ENCODE results near the gene ZNF554.

Gene ZNF554

GRCh38 chr19:2819540-2820111, at the start of gene ZNF554:
ZNF554 (plus strand) TSS chr19:2819868; CDS start chr19:2820072, 204 bp downstream.
- H3K4me3 Mint-ChIP-seq: peak within 1 kb of the TSS; percentile 84
- DNase-seq: peak; percentile 99
- peaks cover 3% of the 10 kb centered on the region for H3K36me3 Mint-ChIP-seq (ENCODE audit: low read depth)
- peak within 1 kb of the TSS; percentile 59 for H3K27ac Mint-ChIP-seq
- H3K9me3 Mint-ChIP-seq: no peaks in the 10 kb centered on the region
- H3K27me3 Mint-ChIP-seq: no peaks in the 10 kb centered on the region
- peaks cover 7% of the 10 kb centered on the region for H3K4me1 Mint-ChIP-seq
- ATAC-seq: peak; percentile 90

- no peak for ATAC-seq
- Mint-ChIP-seq H3K4me3 (no peak overlapping the region), H3K4me1 (peaks cover 20% of the 10 kb centered on the region), H3K27ac (no peak overlapping the region), H3K27me3 (no peaks in the 10 kb centered on the region), H3K36me3 (ENCODE audit: low read depth) (peaks cover 9% of the 10 kb centered on the region), H3K9me3 (no peaks in the 10 kb centered on the region)
- no peak for DNase-seq
These were observed 49.3 kb upstream of the ZNF554 start for GRCh38 chr19:2770055-2771013.

DNA sequence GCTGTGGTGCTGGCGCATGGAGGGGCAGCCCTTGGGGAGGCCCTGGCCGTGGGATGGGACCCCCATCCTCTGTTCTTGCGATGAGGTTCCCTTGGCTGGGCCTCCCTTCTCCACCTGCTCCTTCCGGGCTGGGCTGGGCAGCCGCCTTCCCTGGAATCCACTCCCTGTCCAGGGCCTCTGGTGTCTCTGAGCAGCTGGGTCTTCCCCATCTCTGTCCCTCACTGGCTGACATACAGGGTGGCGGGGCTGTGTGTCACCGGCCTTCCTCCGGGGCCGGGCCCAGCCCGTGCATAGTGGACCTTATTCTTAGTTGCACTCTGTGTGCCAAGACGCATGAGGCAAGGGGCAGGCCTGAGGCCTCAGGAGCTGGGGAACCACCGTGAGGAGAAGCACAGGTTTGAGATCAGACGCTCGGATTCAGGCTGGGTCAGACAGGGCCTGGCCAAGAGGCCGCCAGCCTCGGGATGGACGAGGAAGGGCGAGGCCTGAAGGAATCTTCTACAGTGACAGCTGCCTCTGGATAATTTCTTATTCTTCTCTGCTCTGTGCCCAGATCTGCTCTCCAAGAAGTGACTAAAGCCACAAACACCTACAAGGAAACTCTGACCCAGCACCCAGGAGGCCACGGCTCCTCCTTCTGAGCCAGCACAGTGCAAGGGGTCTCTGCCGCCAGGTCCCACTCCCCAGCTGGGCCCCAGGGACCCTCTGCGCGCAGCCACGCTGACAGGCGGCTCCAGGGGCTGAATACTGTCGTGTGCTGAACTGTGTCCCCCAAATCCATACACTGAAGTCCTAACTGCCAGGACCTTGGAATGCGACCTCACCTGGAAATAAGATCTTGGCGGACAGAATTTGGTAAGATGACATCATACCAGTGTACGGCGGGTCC, 47.6 kb upstream of the ZNF554 start:
- no peak overlapping the region for H3K4me3 Mint-ChIP-seq
- peaks cover 33% of the 10 kb centered on the region for H3K4me1 Mint-ChIP-seq
- no peaks in the 10 kb centered on the region for H3K9me3 Mint-ChIP-seq
- DNase-seq: no peak
- no peaks in the 10 kb centered on the region for H3K27me3 Mint-ChIP-seq
- no peak overlapping the region for H3K27ac Mint-ChIP-seq
- peaks cover 17% of the 10 kb centered on the region for H3K36me3 Mint-ChIP-seq (ENCODE audit: low read depth)
- no peak for ATAC-seq

DNA sequence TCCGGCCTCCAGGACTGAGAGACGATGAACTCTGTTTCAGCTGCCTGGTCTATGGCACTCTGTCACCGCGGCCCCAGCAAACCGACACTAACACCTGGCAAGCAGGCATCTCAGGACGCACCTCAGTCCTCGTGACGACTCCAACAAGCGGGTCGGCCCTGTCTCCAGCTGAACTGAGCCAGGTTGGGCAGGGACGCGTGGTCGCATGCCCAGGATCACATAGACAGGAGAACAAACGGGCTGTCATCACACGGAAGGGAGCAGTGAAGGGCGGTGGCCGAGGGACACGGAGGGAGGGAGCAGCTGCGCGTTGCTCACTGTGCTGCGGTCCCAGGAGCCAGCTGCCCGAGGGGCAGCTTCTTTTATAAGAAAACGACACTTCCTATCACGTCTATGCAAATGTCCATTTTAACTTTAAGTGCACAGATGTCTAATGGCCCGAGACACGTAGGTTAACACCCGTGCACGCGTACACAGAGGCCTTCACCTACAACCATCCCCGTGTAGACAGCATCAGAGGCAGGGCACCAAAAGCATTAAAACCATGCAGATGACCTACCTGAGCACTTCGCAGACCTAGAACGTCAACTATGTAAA, 45.5 kb upstream of the ZNF554 start:
- Mint-ChIP-seq H3K27ac (peak overlapping the region; percentile 33), H3K36me3 (ENCODE audit: low read depth) (peaks cover 18% of the 10 kb centered on the region), H3K4me3 (no peak overlapping the region), H3K9me3 (no peaks in the 10 kb centered on the region), H3K27me3 (no peaks in the 10 kb centered on the region), H3K4me1 (peaks cover 36% of the 10 kb centered on the region)
- ATAC-seq: no peak
- no peak for DNase-seq

GRCh38 chr19:2774953-2775555, 44.6 kb upstream of the ZNF554 start:
- Mint-ChIP-seq H3K27ac (peak overlapping the region; percentile 83), H3K9me3 (no peaks in the 10 kb centered on the region), H3K4me3 (peak overlapping the region; percentile 70), H3K36me3 (ENCODE audit: low read depth) (peaks cover 19% of the 10 kb centered on the region), H3K27me3 (no peaks in the 10 kb centered on the region), H3K4me1 (peaks cover 37% of the 10 kb centered on the region)
- ATAC-seq (no peak), DNase-seq (no peak)

- H3K4me1 Mint-ChIP-seq: peaks cover 42% of the 10 kb centered on the region
- H3K36me3 Mint-ChIP-seq (ENCODE audit: low read depth): peaks cover 24% of the 10 kb centered on the region
- no peaks in the 10 kb centered on the region for H3K9me3 Mint-ChIP-seq
- no peaks in the 10 kb centered on the region for H3K27me3 Mint-ChIP-seq
- ATAC-seq (peak; percentile 83), DNase-seq (peak; percentile 83)
- peak overlapping the region; percentile 83 for H3K27ac Mint-ChIP-seq
- H3K4me3 Mint-ChIP-seq: peak overlapping the region; percentile 70
These were observed 43.9 kb upstream of the ZNF554 start for GRCh38 chr19:2775556-2776430.

GRCh38 chr19:2777952-2778683, 41.5 kb upstream of the ZNF554 start:
- H3K4me1 Mint-ChIP-seq: peaks cover 54% of the 10 kb centered on the region
- no peak overlapping the region for H3K27ac Mint-ChIP-seq
- DNase-seq (no peak), ATAC-seq (no peak)
- no peaks in the 10 kb centered on the region for H3K27me3 Mint-ChIP-seq
- peaks cover 25% of the 10 kb centered on the region for H3K36me3 Mint-ChIP-seq (ENCODE audit: low read depth)
- no peak overlapping the region for H3K4me3 Mint-ChIP-seq
- no peaks in the 10 kb centered on the region for H3K9me3 Mint-ChIP-seq

DNA sequence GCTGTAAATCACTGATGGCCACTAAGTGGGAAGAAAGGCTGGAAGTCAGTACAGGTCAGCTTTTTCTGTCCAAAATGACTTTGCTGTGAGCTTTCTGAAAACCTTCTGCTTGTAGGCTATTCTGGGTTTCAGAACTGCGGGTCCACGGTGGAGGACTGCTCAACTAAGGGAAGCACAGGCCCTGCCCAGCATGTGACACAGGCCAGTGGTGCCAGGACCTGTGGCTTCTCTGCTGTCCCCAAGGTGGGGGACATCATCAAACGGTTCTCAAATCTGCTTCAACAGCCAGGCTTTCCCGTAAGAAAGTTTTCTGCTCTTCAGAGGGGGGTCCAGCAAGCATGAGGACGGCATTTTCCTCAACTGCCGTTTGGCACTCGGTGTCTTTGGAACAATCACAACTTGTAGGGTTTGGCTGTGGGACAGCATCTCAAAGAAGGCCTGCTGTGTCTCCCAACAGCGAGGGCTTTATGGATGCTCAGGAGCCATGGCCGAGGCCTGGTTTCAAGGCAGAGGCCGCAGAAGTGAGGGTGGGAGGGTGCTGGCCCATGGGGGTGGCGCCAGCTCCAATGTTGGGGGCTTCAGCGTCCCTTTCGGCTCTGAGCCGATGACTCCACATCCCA, 40.4 kb upstream of the ZNF554 start:
- H3K4me1 Mint-ChIP-seq: peaks cover 60% of the 10 kb centered on the region
- DNase-seq (no peak), ATAC-seq (no peak)
- H3K27me3 Mint-ChIP-seq: no peaks in the 10 kb centered on the region
- H3K4me3 Mint-ChIP-seq: no peak overlapping the region
- H3K27ac Mint-ChIP-seq: no peak overlapping the region
- no peaks in the 10 kb centered on the region for H3K9me3 Mint-ChIP-seq
- H3K36me3 Mint-ChIP-seq (ENCODE audit: low read depth): peaks cover 25% of the 10 kb centered on the region

GRCh38 chr19:2780284-2780683, 39.4 kb upstream of the ZNF554 start:
- ATAC-seq: no peak
- Mint-ChIP-seq H3K27ac (peak overlapping the region; percentile 10), H3K27me3 (no peaks in the 10 kb centered on the region), H3K9me3 (no peaks in the 10 kb centered on the region), H3K4me3 (peak overlapping the region; percentile 93), H3K4me1 (peaks cover 60% of the 10 kb centered on the region), H3K36me3 (ENCODE audit: low read depth) (peaks cover 20% of the 10 kb centered on the region)
- no peak for DNase-seq

GRCh38 chr19:2782329-2782935, 37.2 kb upstream of the ZNF554 start:
- peak overlapping the region; percentile 88 for H3K27ac Mint-ChIP-seq
- H3K36me3 Mint-ChIP-seq (ENCODE audit: low read depth): peaks cover 15% of the 10 kb centered on the region
- DNase-seq (peak; percentile 21), ATAC-seq (no peak)
- H3K9me3 Mint-ChIP-seq: no peaks in the 10 kb centered on the region
- no peaks in the 10 kb centered on the region for H3K27me3 Mint-ChIP-seq
- peak overlapping the region; percentile 93 for H3K4me3 Mint-ChIP-seq
- peaks cover 59% of the 10 kb centered on the region for H3K4me1 Mint-ChIP-seq

- H3K27me3 Mint-ChIP-seq: no peaks in the 10 kb centered on the region
- peak; percentile 97 for DNase-seq
- peaks cover 63% of the 10 kb centered on the region for H3K4me1 Mint-ChIP-seq
- ATAC-seq: peak; percentile 84
- peak within 1 kb of the TSS; percentile 93 for H3K4me3 Mint-ChIP-seq
- H3K27ac Mint-ChIP-seq: peak within 1 kb of the TSS; percentile 94
- H3K9me3 Mint-ChIP-seq: no peaks in the 10 kb centered on the region
- peaks cover 20% of the 10 kb centered on the region for H3K36me3 Mint-ChIP-seq (ENCODE audit: low read depth)
These were observed 36.5 kb upstream of the ZNF554 start, which contains the start of gene SGTA for GRCh38 chr19:2782936-2783780. SGTA (minus strand) TSS chr19:2783273; CDS start chr19:2769068, 14,205 bp downstream.

All from activated naive CD8-positive, alpha-beta T cell treated with anti-CD3 and anti-CD28 coated beads, Interleukin-2, amount 50 U/mL, for 24 hours (primary cell).